Measurements from ENCODE around the gene MCOLN2. TPM values are rescaled to one million over a fixed set of nuclear protein-coding genes. Genes with fewer than 3 reads are reported as not detected.

Gene MCOLN2
- total RNA-seq, 1 experiment from 2014 or later: 22.5 TPM

GRCh38 chr1:84956097-84956496 is 40.8 kb downstream of the MCOLN2 start:
- intact Hi-C loops (cut with micrococcal nuclease; ENCODE audit: unreplicated experiment) (no loop called here), in situ Hi-C loops (cut with HindIII; ENCODE audit: low pct_unique_long_range_greater_than_20kb, low sequenced_read_pairs) (no loop called here)
- no TSS peak for BruUV-seq (replicated peaks)
- Histone ChIP-seq H3K4me1 (ENCODE audit: control insufficient read depth, insufficient read depth, low read length) (no peaks in the 10 kb centered on the region), H3K9me3 (ENCODE audit: control insufficient read depth, insufficient read depth, low read depth, low read length) (no peaks in the 10 kb centered on the region), H3K27me3 (ENCODE audit: control insufficient read depth, insufficient read depth, low read length) (no peaks in the 10 kb centered on the region), H3K27ac (ENCODE audit: low read length) (no peak overlapping the region), H3K36me3 (ENCODE audit: control insufficient read depth, insufficient read depth, low read length) (no peaks in the 10 kb centered on the region), H3K4me3 (ENCODE audit: low read depth in 2 of 2, low read length in 2 of 2) (no peak overlapping the region)
- ATAC-seq (no peak), DNase-seq (ENCODE audit: low read depth, low spot score) (no peak)
- CTCF ChIA-PET: interaction anchor here (0.6 kb wide), 1 partner anchor 299 kb away, joined by 3 read pairs; no protein-coding TSS in a partner anchor
- POLR2A ChIA-PET: no interaction called here
- TF ChIP-seq SIN3A (IDR thresholded peaks at IDR 0.05; ENCODE audit: borderline replicate concordance, insufficient read depth, low read depth, low read length): no peak
- TF ChIP-seq, protein P1, sequence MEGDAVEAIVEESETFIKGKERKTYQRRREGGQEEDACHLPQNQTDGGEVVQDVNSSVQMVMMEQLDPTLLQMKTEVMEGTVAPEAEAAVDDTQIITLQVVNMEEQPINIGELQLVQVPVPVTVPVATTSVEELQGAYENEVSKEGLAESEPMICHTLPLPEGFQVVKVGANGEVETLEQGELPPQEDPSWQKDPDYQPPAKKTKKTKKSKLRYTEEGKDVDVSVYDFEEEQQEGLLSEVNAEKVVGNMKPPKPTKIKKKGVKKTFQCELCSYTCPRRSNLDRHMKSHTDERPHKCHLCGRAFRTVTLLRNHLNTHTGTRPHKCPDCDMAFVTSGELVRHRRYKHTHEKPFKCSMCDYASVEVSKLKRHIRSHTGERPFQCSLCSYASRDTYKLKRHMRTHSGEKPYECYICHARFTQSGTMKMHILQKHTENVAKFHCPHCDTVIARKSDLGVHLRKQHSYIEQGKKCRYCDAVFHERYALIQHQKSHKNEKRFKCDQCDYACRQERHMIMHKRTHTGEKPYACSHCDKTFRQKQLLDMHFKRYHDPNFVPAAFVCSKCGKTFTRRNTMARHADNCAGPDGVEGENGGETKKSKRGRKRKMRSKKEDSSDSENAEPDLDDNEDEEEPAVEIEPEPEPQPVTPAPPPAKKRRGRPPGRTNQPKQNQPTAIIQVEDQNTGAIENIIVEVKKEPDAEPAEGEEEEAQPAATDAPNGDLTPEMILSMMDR (IDR thresholded peaks at IDR 0.05): no peak
- TF ChIP-seq POLR2AphosphoS5 (IDR thresholded peaks at IDR 0.05; ENCODE audit: low read depth, low read length): no peak
- no peak for TF ChIP-seq REST (IDR thresholded peaks at IDR 0.05; ENCODE audit: insufficient read depth in 1 of 2, low read depth in 2 of 2, low read length in 1 of 2)
- TF ChIP-seq TCF7L2 (IDR thresholded peaks at IDR 0.05; ENCODE audit: low read depth, low read length): no peak

DNA sequence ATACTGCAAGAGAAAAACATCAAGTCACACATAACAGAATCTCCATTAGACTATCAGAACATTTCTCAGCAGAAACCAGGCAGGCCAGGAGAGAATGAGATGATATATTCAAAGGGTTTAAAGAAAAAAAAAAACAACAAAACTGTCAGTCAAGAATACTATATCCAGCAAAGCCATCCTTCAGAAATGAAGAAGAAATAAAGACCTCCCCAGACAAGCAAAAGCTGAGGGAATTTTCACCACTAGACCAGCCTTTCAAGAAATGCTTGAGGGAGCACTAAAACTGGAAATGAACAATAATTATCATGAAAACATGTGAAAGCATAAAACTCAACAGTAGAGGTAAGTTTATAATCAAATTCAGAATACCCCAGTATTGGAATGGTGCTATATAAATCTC is 47.2 kb downstream of the MCOLN2 start:
- in situ Hi-C loops (cut with HindIII; ENCODE audit: low pct_unique_long_range_greater_than_20kb, low sequenced_read_pairs): no loop called here
- Histone ChIP-seq H3K4me3 (ENCODE audit: low read depth in 2 of 2, low read length in 2 of 2) (no peak overlapping the region), H3K4me1 (ENCODE audit: control insufficient read depth, insufficient read depth, low read length) (no peaks in the 10 kb centered on the region), H3K27ac (ENCODE audit: low read length) (no peak overlapping the region), H3K9me3 (ENCODE audit: control insufficient read depth, insufficient read depth, low read depth, low read length) (no peaks in the 10 kb centered on the region), H3K36me3 (ENCODE audit: control insufficient read depth, insufficient read depth, low read length) (no peaks in the 10 kb centered on the region), H3K27me3 (ENCODE audit: control insufficient read depth, insufficient read depth, low read length) (no peaks in the 10 kb centered on the region)
- no TSS peak for BruUV-seq (replicated peaks)
- DNase-seq (ENCODE audit: low read depth, low spot score): no peak
- POLR2A ChIA-PET: no interaction called here
- intact Hi-C loops (cut with micrococcal nuclease; ENCODE audit: unreplicated experiment): no loop called here
- CTCF ChIA-PET: interaction anchor here (0.6 kb wide), 1 partner anchor 102 kb away, joined by 3 read pairs; no protein-coding TSS in a partner anchor
- TF ChIP-seq SIN3A (IDR thresholded peaks at IDR 0.05; ENCODE audit: borderline replicate concordance, insufficient read depth, low read depth, low read length) (no peak), POLR2AphosphoS5 (IDR thresholded peaks at IDR 0.05; ENCODE audit: low read depth, low read length) (no peak), REST (IDR thresholded peaks at IDR 0.05; ENCODE audit: insufficient read depth in 1 of 2, low read depth in 2 of 2, low read length in 1 of 2) (no peak), TCF7L2 (IDR thresholded peaks at IDR 0.05; ENCODE audit: low read depth, low read length) (no peak)
- TF ChIP-seq, protein P1 (IDR thresholded peaks at IDR 0.05): no peak
- no peak for ATAC-seq
